GM21390 (cell line): ENCODE results near the gene TMEM107.
A peak's percentile ranks its signal among the peaks of the same experiment; 100 is the strongest.

ENCODE experiments used
- ATAC-seq: cut with Tn5 transposase; IDR thresholded peaks from one replicate; pipeline ENCODE4 v1.9.1; 2021; ENCODE audit not compliant: unreplicated experiment

TMEM107 gene

DNA sequence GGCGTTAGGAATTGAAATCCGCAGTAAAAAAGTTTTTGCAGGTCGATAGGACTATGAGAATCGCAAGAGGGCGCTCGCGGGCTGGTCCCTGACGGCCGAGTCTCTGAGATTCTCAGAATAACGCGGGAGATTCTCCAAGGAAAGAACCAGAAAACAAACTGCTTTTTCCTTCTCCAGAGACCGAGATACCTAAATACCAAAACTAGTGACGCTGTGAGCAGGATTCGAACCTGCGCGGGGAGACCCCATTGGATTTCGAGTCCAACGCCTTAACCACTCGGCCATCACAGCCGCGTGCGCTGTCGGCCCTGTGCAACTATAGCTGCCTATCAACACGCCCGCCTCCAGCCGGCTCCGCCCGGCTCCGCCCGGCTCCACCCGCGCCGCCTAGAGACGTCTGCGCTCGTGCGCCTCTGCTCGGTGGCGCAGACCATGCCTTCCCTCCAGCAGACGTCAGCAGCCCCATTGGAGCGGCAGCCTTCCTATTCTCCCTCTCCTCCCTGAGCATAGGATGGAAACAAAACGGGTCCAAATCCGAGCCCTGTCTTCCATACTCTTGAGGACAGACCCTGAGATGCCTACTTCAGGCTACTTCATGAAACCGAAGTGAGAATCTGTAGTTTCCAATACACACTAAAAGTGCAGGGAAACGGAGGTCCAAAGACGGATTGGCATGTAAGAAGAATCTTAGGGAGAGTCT is 37.4 kb downstream of the TMEM107 start:
- ATAC-seq, result peak; percentile 76

DNA sequence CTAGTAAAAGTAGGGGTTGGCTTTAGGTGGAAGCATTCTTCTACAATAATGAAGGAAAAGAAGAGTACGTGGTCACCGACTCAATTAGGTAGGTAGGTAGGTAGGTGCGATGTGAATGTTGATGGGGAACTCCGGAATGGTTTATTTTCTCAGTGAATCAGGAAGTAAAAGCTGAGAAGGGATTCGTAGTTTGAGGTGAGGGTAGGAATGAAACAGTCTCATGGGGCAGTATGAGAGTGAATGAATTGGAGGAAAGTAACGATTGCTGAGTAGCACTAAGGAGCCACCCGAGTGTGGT is 37.9 kb downstream of the TMEM107 start:
- no peak for ATAC-seq

GRCh38 chr17:8137645-8138373 is 38.4 kb downstream of the TMEM107 start:
- ATAC-seq, result no peak

DNA sequence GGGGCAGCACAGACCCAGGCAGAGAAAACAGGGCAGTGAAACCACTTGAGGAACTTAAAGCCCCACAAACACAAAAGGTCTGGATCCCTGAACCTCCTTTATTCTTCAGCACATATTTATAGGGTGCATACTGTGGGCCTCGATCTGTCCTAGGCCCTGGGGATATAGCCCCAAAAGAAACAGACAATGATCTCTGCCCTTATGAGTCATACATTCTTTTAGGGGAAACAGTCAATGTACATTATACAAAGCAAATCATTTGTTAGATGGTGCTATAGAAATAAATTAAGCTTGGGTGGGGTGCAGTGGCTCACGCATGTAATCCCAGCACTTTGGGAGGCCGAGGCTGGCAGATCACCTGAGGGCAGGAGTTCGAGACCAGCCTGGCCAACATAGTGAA is 42.2 kb downstream of the TMEM107 start:
- no peak for ATAC-seq

- no peak for ATAC-seq
Measured at GRCh38 chr17:8133399-8133798, 42.8 kb downstream of the TMEM107 start.

GRCh38 chr17:8131844-8132441 is 44.2 kb downstream of the TMEM107 start:
- no peak for ATAC-seq

GRCh38 chr17:8128125-8128784 is 47.9 kb downstream of the TMEM107 start:
- ATAC-seq, result no peak

DNA sequence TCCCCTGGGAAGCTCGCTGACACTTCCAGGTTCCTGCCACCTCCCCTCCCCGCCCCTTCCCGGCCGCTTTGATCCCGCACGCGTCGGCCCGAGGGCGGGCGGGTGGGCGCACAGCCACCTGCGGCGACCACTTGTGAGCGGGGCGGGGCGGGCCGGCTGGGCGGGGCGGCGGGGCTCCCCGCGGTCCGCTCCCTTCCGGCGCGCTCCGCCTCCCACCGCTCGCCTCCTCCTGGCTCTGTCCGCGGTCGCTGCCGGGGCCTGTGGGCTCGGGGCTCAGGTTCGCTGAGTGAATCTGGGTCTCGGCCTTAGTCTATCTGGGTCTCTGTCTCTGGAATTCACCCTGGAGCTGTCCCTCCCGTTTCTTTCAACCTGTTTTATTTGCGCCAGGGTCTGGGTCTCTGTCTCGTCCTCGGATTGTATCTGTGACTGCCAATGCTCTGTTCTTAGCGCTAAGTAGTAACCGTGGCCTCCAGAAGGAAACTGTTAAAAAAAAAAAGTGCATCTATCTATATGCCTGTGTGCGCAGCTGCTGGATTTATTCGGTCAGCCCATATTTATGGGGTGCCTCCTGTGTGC is 49.6 kb downstream of the TMEM107 start:
- peak; percentile 39 for ATAC-seq

GRCh38 chr17:8125947-8126490 is 50.2 kb downstream of the TMEM107 start:
- peak; percentile 4 for ATAC-seq

DNA sequence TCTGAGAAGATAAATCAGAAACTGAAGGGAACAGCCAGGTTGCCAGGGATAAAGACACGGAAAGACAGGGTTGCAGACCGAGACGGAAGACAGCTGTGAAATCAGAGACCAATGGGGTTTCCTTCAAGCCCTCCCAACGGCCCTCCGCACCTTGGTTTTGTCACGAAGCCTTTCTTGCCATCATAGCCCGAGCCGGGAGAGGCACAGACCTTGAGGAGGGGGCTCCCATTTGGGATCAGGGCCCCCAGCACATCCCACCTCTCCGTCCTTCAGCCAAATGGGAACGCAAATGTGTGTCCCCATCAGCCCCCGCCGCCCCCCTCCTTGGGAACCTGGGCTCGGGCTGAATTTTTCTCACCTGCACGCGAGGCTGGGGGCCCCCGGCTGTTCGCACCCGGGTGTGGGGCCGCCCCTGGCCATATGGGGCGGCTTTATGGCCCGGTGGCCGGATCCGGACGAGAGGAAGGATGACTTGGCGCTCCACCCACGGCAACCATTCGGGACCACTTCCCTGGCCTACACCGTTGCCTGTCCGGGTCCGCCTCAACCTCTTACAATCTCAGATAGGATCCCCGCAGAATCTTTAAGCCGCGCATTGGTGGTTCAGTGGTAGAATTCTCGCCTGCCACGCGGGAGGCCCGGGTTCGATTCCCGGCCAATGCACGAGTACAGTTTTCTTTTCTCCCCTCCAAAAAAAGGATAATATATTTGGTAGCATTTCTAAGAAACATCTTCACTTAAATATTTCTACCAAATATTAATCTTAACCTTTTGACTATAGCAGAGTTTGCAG is 50.8 kb downstream of the TMEM107 start:
- no peak for ATAC-seq

GRCh38 chr17:8124350-8125153 is 51.6 kb downstream of the TMEM107 start:
- ATAC-seq, result no peak

DNA sequence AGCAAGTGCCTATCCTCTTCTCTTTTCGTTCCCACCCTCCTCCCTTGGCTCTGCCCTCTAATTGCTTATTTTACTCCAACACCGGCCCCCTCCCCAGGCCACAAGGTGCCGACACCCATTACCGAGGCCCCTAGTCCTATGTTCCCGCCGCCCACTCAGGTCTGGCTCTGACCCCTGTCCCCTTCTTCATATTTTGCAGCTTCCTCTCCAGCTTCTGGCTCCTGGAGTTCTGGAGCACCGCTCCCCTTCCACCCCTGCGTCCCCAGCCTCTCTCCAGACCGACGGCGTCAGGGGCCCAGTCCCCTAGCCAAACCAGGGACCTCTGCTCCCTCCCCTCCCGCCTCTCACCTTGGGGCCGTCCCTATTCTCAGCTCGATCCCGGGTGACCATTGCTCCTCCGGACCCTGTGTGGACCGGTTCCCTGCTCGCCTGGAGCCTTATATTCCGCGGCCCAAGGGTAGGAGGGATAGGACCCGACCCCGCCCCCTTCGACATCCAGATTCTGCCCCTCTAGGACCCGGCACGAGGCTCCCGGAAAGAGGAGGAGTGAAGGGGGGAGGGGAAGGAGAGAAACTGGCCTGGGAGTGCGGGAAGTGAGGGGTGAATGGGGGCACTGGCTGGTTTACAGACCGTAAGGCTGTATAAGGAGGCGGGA is 52.4 kb downstream of the TMEM107 start, which contains the start of gene HES7:
Gene HES7 (minus strand): TSS at position 412 of the 655 bp plus-strand sequence. CDS start 22 bp downstream, at position 390.
- no peak for ATAC-seq

DNA sequence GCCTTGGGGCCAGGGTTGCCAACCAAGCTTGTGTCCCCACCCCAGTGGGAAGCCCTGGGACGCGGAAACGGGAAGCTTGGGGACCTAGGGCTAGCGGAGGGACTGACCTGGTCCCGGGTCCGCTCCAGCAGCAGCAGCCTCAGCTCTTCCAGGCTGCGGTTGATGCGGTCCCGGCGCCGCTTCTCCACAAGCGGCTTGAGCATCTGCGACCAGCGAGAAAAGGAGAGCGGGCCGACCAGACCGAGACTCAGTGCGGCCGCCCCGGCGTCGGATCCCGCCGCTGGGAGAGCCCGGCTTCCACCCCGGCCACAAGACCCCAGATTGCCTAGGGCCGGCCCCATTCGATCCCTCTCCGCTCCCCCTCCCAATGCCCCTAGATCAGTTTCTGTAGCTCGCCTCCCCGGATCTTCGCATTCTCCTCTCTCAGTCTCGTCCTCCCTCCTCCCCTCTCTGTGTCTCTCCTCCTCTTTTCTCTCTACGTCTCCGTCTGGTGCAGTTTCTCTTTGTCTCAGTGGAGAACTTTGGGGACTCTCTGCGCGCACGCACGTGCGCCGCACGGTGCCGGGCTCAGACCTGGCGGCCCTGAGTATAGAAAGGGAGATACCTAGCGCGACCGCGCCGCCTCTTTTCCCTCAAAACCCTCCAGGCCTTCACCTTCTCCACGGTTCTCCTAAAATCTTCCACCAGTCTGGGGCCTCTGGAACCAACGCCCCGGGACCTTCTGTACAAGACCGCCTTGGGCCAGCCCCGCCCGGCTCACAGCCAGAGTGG is 53.1 kb downstream of the TMEM107 start:
- no peak for ATAC-seq
